NCI-H2081 (cell line): ENCODE results near the gene ARF1.

Experiments used
- DNase-seq, 2 experiments: peaks; one replicate each; lab custom pipeline; 2025; lab: John Stamatoyannopoulos, UW

The ARF1 gene

DNA sequence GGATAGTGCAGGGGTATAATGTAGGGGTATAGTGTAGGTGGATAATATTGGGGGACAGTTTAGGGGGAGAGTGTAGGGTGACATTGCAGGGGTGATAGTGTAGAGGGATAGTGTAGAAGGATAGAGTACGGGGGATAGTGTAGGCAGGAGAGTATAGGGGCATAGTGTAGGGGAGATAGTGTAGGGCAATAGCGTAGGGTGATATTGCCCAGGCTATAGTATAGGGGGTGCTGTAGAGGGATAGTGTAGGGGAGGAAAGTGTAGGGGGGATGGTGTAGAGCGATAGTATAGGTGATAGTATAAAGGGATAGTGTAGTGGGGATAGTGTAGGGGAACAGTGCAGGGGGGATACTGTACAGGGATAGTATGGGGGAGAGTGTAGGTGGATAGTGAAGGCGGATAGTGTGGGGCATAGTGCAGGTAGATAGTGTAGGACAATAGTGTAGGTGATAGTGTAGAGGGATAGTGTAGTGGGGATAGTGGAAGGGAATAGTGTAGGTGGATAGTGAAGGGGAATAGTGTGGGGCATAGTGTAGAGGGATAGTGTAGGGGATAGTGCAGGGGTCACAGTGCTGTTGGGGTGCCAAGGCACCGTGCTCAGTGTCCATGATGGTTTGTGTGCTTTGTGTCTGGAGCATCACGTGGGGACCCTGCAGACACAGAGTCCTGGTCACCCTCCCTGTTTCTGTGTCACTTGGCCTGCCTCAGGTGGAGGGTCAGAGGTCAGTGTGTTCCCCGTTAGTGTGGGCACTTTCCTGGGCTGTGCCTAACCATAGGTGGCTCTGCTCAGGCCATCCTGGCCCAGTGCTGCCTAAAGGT is 10.5 kb upstream of the ARF1 start:
- DNase-seq, result no peak

DNA sequence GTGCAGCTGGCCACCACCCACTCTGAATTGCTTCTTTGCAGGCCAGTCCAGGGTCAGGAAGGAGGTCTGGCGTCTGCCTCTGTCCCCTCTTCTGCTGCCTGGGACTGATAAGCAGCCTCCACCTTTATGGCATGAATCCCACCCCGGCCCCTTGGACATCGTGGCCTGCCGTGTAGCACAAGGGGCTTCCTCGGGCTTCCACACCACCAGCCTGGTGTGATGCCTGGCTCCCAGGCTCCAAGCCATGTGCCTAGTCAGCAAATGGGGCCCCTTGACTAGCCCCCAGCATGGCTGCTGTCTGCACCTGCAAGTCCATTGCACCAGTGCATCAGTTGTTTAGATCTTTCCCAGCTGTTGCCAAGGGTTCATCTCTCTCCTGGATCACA is 9.9 kb upstream of the ARF1 start:
- DNase-seq, result no peak

DNA sequence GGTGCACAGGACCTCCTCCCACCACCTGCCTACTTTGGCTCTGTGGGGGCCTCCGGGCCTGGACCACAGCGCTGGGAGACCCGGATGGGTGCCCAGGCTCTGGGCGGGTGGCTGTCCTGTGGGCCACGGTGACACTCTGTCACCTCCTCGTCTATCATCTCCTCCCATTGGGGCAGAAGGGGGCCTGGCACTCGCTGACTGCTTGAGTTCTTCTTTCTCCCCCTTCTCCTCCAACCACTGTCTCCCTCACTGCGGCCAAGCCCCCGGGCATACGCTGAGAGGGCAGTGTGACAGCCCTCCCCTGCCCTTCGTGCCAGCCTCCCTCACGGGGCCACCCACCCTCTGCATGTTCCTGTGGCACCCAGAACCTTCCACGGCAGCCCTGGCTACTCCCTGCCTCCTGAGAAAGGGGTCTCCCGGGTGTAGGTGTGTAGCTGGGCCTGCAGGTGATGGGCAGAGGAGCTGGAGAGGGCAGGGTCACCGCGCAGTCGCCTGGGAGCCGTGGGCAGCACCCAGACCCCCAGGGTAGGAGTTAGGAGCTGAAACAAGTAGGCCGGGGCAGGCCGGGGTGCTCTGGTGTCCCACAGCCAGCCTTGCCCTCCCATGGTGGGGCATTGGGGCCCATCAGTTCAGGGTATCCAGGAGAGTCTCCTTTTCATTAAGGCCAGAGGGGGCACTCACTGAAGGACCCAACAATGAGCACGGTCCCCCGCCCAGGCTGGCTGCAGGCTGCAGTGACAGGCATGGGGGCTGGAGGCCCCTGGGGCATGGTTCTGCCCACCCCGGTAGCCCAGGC is 9.2 kb upstream of the ARF1 start:
- no peak for DNase-seq

DNA sequence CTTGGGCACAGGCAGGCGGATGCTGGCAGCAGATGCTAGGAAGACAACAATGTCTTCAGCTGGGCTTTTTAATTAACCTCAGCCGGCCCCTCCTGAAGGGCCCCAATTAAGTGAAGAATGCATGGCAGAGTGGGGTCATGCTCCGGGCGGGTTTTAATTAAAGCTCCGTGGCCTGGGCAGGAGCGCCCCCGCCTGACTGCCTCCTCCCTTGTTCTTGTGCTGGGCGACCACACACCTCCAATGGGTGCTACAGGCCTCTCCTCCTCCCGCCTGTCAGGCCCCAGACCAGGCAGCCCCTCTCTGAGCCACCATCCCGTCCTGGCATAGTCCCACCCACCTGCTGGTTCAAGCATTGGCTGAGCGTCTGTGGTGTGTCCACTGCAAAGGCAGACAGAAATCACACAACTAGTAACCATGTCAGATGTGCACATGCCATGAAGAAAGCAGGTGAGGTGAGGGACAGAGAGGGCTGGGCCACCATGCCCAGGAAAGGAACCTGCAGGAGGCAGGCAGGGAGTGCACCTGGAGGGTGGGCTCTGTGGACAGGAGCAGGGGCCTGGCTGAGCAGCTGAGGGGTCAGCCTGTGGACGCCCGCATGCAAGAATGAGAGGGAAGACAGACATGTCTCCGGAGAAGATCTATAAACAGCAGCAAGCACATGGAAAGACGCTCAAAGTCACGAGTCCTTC is 8.5 kb upstream of the ARF1 start:
- no peak for DNase-seq

DNA sequence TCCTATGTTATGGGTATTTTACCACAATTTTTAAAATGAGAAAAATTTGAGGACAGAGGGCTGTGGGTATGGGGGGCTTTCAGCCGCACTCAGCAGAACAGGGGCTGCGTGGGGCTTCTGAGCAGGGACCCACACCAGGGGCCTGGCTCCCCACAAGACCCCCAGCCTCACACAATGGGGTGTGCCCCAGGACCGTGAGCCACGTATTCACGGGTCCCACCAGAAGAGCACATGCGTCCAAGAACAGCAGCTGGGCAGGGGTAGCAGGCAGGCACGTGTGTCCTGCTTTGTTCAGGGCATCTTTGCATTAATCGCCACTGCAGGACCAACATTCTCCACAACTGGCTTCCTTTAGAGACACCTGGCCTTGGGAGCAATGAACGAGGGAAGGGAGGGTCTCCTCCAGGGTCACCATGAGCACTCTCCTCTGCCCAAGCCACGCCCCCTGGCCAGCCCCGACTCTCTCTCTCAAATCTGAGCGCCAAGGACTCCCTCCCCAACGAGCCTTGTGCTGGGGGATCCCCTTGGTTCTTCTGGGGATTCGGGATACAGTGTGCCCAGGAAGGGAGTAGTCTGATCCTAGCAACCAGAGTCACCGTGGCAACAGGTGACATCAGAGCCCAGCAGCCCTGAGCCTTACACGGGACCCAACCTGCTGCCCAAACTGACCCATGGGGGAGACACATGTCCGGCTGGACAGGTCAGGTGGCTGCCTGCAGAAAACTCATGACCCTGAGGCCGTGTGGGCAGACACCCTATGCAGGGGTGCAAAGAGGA is 7.4 kb upstream of the ARF1 start:
- no peak for DNase-seq

DNA sequence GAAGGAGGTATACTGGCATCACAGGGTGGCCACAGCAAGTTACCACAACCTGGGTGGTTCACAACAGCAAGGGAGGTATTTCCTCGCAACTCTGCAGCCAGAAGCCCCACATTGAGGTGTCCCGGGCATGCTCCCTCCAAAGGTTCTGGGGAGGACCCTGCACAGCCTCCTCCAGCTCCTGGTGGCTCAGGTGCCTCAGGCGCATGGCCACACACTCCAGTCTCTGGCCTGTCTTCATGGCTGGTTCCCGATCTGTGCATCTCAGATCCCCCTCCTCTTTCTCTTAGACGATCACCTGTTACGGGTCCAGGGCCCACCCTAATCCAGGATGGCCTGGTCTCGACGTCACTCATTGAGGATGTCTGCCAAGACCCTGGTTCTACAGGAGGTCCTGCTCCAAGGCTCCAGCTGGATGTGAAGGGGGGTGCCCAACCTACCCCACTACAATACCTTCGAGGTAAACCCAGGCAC is 6.7 kb upstream of the ARF1 start:
- no peak for DNase-seq

DNA sequence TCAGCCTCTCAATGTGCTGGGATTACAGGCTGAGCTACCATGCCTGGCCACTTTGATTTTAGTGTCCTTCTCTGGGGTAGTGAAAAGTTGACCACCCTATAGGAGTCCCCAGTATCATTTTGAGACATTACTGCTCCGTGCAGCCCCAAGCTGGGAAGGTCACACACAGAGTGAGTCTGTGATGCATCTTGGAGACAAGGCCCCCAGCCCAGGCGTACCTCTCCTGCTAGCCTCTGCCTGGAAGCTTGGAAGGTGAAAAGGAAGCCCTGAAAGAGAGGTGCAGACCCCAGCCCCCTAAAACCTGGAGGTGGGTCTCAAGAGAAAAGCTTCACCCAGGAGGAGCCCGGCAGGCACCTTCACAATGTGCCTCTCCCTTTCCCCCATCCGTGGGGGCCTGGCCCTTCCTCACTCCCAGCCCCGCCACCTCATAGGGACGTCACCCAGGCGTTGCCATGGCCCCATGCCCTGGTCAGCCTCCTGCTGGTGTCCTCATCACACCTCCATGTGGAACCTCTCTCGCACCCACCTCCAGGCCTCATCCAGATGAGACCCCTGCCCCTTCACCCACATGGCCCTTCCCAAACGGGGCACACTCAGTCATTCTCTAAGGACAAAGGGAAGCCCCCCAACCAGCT is 5.6 kb upstream of the ARF1 start:
- DNase-seq, result no peak

DNA sequence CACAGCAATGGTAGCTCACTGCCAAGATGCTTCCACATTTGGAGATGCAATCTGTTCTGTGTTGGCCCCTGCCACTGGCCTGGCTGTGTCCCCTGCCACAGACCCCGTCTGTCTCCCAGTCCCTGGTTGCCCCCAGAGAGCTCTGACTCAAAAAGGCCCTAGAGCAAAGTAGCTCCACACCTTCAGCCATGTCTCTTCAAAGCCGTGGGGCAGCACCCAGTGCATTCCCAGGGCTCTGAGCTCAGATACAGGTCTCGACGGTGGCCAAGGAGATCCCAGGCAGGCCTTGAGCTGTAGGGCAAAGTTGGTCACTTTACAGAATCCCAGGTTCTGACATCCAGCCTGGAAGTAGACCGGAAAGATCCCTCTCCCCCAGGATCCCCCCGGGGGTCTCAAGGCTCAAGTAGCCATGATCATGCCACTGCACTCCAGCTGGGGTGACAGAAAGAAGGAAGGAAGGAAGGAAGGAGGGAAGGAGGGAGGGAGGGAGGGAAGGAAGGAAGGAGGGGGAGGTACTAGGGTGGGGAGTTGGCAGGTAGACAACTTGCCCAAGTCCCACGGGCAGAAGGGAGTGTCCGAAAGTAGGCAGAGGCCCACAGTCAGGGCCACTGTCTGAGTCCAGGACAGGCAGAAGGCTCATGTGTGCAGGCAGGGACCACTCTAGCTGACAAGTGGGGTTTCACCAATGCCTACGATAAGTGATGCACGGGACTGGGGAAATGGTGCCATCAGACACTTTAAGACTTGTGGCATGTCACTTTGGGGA is 4.8 kb upstream of the ARF1 start:
- DNase-seq, result no peak

DNA sequence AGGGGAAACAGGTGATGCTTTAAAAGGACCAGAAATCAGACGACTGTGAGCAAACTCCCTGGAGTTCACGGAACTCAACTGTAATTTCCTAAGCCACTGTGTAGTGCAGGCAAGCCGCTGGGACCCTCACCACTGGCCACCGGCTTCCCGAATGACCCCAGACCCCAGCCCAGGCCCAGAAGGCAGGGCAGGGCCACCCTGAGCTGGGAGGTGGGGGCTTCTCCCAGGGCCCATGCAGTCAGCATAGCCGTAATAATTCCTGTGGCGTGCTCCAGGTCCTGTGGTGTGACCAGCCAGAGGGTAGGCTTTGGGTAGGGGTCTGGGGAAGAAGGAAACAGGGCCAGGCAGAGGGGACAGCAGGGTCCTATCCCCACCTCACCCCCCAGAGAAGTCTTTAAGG is 3.5 kb upstream of the ARF1 start:
- DNase-seq, result no peak

DNA sequence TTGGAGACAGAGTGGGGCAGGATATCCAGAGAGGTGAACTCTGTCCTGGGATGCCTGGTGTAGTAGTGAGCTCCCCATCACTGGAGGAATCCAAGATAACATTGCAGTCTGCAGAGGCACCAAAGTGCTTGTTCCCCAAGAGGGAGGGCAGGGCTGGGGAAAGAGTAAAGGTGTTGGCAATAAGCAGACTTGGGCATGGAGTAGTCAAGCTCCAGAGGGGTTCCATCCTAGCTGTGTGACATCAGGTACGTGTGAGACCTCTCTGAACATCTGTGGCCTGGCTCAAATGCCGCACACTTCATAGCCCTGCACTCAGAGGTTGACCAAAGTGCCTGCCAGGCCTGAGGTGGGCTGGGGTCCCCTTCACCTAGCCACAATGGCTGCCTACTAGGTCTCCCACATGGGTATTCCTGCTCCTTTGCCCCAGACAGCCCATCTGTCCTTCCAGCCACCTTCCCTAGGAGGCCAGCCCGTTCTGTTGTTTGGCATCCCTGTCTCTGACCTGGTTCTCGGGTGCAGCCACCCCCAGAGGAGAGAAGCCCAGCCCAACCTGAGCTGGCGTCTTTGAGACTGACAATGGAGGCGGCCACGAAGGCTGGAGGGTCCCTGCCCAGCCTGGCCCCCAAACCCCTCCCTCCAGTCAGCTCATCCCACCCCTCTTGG is 2.8 kb upstream of the ARF1 start:
- DNase-seq, result no peak

DNA sequence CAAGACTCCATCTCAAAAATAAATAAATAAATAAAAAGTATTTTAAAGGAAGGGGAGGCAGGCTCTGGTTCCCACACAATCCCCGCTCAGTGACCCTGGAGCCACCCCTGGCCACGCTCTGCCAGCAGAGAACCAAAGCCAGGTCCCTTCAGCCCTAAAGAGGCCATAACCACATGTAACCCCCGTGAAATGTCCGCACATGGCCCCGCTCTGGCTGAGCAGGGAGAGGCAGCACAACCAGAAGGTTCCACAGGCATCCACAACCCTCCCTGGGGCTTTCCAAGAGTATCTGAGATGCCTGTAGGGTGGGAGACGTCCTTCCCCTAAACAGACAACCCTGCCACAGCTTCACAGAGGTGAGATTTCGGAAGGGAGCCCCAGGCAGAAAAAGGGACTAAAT is 1.4 kb upstream of the ARF1 start:
- no peak for DNase-seq

DNA sequence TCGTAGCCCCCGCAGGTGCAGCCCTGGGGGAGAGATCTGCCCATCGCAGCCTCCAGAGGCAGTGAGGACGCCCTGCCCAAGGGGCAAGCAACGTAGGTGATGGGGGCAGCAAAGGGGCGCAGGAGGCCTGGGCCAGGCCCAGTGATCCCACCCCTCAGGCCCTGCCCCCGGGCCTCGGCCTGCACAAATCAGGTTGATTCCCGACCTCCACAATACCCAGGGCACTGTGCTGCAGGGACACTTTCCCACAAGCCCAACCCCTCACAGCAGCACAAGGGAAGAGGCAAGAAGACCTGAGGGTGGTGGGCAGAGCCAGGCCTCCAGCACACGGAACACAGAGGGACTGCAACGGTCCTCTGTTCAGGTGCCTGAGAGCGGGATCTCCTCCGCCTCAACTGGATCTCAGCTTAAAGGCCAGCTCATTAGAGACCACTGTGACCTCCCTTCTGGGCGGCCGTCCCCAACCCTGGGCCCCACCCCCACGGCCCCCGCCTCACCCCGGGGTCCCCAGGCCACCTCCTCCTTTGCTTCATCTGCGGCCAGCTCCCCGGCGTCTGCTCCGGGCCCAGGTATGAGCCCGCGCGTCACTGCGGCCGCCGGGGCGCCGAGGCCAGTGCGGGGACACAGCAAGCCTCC is 812 bp upstream of the ARF1 start:
- no peak for DNase-seq

DNA sequence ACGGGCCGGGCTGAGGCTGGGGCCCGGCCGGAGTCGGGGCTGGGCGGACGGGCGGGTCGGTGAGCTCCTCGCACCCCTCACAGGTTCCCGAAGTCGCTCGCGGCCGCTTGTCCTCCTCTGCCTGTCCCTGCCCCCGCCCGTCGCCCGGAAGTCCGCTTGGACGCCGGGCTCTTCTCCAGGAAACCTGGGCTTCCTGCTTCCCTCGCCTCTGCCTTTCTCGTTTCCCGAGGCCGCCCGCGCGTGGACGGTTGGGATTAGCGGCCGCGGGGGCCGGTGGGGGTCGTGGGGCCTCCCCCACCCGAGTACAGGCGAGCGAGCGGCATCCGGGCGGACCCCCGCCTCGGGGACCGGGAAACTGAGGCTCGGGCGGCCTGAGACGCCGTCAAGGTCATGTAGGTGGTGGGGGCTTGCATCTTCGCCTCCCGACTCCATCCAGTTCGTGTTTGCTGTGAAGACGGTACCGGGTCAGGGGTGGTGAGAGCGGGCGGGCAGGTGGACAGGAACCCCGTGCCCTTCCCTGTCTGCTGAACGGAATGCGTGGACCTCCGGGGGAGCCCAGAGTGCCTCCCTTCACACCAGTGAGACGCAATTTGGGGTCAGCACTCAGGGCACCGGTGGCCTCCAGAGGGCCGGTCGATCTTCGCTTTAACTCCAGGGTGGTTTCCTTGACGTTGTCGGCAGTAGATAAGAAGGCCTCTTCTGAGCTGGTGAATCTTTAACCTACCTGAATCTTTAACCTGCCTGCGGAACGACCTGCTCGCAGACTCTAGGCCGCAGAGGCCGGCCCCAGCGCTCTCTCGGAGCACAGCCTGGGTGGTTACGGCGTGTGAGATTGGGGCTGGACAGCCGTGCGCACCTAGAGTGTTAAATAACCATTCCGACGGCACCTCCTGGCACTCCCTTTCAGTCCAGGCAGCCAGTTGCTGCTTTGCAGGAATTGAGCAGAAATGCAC is 686 bp downstream of the ARF1 start:
- DNase-seq, result peak in 1 of 2 experiments; percentile 50

DNA sequence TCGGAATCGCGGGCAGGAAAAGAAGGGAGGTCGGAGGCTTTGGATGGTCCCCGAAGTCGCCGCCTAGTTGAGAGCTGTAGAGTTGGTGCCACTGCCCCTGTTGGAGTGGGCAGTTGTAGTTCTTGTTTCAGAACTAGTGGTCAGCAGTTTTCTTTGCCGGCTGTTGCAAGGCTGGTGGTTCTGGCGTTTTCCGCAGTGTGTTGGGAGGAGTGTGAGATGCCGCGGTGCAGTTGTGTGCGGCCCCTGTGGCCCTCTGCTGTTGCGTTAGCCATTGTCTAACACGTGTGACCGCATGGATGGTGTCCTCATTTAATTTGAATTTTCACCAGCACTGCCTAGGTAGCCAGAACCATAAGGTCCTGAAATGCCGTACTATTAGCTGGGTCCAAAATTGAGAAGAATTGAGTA is 1.4 kb downstream of the ARF1 start:
- DNase-seq, result no peak

DNA sequence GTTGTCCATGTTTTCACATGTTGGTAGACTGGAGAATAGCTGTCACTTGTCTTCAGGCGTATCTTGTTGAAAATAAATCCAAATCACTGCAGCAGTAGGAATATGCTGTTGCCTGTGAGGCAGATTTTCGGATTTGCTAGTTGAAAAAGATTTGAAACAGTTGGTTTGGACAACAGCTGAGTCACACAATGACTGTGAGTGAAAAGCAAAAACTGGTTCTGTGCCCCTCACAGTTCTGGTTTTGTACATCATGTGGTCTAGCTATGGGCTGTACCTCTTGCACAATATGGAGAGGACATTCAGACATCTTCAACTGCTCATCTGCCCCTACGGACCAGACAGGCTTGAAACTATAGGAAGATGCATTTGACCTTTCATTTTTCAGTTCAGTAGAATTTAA is 1.8 kb downstream of the ARF1 start:
- no peak for DNase-seq

DNA sequence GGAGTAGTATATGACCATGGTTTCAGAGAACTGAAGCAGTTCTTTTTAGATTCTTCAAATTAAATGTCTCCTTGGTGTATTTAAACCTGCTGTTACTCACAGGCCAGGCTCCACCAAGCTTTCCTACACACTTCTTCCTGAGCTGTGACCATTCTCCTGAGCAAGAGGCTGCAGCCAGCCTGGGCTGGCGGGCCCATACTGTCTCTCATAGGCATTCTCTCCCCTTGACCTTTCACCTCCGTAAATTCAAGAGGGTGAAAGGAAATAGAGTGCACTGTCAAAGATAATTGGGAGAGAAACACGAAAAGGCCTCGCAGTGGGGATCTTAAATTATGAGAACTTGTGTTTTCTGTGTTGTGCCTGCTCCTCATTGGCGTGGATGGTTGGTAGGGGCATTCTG is 2.3 kb downstream of the ARF1 start:
- DNase-seq, result no peak

DNA sequence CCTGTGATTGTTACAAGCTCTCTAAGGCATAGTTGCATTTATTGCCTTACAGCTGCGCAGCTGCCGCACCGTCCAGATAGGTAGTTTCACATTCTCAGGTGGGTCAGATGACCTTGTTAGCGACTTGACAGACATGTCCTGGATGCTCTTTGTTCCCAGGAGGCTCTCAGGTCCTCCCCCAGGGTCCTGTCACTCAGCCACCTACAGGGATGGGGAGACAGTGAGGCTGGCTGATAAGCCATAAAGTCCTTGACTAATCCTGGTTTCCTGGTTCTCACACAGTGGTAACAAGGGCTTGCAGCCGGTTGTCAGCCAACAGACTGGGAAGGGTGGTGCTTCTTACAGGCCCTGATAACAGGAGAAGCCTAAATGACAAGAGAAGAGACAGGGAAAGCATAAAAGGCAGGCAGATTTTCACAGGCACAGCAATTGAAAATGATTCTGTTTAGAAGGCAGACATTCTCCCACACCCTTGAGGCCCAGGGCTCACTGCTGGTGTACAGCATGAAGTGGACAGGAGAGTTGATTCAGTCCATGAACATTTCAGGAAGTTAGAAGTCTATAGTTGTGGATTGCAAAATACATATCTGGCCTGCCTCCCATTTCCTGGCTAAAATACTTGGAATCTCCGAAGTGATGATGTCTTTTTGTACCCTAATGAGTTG is 2.9 kb downstream of the ARF1 start:
- DNase-seq, result no peak

DNA sequence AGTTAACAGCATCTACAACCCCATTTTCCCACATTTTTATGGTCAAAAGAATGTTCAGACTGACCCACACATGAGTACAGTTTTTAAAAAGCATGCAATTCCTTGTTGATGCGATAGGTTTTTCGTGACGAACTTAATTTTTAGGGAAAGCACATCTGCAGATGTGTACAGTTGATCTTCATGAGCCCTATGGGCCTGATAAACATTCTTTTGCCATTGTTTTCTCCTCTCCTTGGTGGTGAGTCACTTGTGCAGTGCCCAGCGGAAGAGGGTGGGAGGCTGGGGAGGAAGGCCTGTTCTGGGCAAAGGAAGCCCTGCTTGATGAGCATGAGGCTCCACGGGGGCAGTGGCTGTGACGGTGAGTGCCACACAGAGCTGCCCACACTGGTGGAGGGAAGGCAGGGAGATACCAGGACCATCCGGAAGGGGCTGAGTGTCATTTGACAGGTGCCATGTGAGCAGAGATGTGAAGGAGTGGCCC is 5.3 kb downstream of the ARF1 start:
- no peak for DNase-seq
